LHCN-M2 (cell line): Measurements from ENCODE around the gene QRICH2. TPM values are rescaled to one million over a fixed set of nuclear protein-coding genes. Genes with fewer than 3 reads are reported as not detected.
"Not testable (repeated sequence)": the region's sequence is repeated elsewhere in the genome, so short reads cannot be mapped to it uniquely, and the experiment has no call there.

Experiments
- DNase-seq: peaks from one replicate; pipeline ENCODE4 v3.0.0-alpha.2; 2012; ENCODE audit warnings: low read depth
- polyA plus RNA-seq: library from polyadenylated mRNA; unstranded; fragments of >200 nt; gene quantifications from one replicate; pipeline ENCODE4 v1.2.1, GENCODE V29; 2012; ENCODE audit warnings: missing spikeins
- total RNA-seq: library from RNA; depleted of rRNA; stranded (reverse); fragments of >200 nt; gene quantifications from 2 replicates; pipeline ENCODE4 v1.2.3, GENCODE V29; 2014; rRNA removed

The QRICH2 gene, protein sequence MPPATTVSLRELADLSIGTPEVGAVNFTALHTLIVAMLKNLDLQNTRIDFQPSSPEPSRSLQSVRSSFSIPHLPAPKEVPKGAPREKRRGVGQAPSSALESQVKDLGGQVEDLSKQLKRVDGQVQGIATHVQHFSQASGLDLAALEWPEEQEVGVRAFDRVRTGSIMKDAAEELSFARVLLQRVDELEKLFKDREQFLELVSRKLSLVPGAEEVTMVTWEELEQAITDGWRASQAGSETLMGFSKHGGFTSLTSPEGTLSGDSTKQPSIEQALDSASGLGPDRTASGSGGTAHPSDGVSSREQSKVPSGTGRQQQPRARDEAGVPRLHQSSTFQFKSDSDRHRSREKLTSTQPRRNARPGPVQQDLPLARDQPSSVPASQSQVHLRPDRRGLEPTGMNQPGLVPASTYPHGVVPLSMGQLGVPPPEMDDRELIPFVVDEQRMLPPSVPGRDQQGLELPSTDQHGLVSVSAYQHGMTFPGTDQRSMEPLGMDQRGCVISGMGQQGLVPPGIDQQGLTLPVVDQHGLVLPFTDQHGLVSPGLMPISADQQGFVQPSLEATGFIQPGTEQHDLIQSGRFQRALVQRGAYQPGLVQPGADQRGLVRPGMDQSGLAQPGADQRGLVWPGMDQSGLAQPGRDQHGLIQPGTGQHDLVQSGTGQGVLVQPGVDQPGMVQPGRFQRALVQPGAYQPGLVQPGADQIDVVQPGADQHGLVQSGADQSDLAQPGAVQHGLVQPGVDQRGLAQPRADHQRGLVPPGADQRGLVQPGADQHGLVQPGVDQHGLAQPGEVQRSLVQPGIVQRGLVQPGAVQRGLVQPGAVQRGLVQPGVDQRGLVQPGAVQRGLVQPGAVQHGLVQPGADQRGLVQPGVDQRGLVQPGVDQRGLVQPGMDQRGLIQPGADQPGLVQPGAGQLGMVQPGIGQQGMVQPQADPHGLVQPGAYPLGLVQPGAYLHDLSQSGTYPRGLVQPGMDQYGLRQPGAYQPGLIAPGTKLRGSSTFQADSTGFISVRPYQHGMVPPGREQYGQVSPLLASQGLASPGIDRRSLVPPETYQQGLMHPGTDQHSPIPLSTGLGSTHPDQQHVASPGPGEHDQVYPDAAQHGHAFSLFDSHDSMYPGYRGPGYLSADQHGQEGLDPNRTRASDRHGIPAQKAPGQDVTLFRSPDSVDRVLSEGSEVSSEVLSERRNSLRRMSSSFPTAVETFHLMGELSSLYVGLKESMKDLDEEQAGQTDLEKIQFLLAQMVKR (N-terminal part only)
- 1.4 and 2.6 TPM in 2 replicates for total RNA-seq
- 0.57 TPM for polyA plus RNA-seq

GRCh38 chr17:76307966-76308338 lies at the start of gene QRICH2:
Gene QRICH2, minus strand, starts transcription at chr17:76308276. Its CDS starts 278 bp downstream, at chr17:76307998.
- no peak for DNase-seq

DNA sequence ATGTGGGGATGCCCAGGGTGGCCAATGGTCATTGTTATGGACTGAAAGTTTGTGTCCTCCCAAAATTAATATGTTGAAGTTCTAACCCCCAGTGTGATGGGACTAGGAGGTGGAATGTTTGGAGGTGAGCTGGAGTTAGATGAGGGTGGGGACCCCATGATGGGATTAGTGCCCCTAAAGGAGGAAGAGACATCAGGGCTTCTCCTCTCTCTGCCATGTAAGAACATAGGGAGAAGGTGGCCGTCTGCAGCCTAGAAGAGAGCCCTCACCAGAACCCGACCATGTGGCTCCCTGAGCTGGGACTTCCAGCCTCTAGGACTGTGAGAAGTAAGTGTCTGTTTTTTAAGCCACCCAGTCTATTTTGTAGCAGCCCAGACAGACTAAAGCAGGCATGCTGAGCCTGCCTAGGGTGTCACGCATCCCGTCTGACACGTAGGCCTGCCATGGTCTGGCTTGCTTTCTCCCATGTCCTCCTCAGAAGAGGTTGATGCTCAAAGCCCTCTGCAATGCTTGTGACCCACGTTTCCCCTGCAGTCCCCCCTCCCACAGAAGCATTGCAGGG lies 49.6 kb upstream of the QRICH2 start:
- DNase-seq: no peak

- DNase-seq: no peak
Observed at GRCh38 chr17:76356803-76357456, 48.9 kb upstream of the QRICH2 start.

DNA sequence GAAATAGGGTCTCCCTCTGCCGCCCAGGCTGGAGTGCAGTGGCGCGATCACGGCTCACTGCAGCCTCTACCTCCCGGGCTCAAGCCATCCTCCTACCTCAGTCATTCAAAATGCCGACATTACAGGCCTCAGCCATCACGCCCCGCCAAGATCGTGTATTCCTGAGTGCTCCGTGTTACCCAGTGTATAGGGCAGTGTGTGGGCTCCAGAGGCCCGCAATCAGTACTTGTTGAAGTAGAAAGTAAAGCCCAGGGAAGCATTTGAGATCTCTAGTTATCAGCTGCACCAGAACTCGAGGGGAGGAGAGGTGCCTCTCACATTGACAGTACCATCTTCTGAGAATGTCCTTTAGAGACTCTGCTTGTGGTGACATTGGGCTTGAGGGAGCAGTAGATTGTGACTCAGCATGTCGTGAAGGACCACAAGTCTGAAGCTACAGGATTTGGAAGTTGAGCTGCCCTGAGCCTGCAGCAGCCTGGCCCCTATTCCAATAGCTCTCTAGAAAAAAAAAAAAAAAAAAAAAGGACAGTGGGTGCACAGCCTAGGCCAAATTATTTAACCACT lies 46.8 kb upstream of the QRICH2 start:
- no peak for DNase-seq

GRCh38 chr17:76354317-76354729 lies 46.2 kb upstream of the QRICH2 start:
- no peak for DNase-seq

- DNase-seq: peak; percentile 91
Observed at GRCh38 chr17:76353599-76354316, 45.7 kb upstream of the QRICH2 start, which contains the start of gene PRPSAP1. Gene PRPSAP1, minus strand, starts transcription at chr17:76353916. Its CDS starts 213 bp downstream, at chr17:76353703.

GRCh38 chr17:76353004-76353598 lies 45.0 kb upstream of the QRICH2 start:
- no peak for DNase-seq

DNA sequence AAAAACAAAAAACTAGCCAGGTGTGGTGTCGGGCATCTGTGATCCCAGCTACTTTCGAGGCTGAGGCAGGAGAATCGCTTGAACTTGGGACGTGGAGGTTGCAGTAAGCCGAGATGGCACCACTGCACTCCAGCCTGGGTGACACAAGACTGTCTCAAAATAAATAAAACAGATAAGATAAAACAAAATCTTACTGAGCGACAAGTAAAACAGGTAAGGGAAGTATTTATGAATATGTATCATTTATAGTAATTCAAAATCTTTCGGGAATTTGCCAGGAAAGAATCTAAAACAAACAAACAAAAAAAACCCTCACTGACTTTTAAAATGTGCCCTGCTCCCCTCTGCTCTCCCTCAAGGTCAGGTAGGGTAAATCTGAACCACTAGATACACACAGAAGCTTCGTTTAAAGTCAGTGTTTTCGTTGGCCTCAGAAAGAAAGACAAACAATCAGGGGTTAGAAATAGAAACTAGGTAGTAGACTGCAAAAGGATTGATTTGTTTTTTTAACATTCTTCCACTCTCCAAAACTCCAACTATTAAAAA lies 43.5 kb upstream of the QRICH2 start:
- DNase-seq: no peak

- no peak for DNase-seq
Observed at GRCh38 chr17:76350463-76350862, 42.4 kb upstream of the QRICH2 start.

DNA sequence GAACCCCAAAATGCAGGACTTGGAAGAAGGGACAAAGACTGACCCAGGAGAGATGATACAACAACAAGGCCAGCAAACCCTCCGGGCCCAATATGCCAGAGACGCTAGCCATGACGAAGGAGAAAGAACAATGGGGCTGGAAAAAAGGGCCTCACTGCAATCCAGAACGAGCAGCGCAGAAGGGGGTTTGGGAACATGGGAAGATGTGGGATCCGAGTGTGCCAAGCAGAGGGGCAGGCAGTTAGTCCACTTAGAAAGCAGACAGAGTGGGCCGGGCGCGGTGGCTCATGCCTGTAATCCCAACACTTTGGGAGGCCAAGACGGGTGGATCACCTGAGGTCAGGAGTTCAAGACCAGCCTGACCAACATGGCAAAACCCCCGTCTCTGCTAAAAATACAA lies 38.9 kb upstream of the QRICH2 start:
- DNase-seq: not testable (repeated sequence)

DNA sequence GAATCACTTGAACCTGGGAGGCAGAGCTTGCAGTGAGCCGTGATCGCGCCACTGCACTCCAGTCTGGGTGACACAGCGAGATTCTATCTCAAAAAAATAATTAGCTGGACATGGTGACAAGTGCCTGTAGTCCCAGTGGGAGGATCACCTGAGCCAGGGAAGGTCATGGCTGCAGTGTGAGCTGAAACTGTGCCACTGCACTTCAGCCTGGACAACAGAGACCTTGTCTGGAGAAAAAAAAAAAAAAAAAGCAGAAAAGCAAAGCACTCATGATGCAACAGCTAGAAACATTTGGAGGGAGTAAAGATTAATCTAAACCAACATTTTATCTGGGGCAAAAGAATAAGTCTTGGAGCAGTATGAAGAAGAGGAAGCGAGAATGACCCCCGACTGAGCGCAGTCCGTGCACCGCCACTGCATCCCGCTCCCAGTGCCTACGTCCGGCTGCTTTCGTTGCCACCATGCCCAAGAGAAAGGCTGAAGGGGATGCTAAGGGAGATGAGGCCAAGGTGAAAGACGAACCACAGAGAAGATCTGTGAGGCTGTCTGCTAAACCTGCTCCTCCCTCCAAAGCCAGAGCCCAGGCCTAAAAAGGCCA lies 37.4 kb upstream of the QRICH2 start:
- no peak for DNase-seq

DNA sequence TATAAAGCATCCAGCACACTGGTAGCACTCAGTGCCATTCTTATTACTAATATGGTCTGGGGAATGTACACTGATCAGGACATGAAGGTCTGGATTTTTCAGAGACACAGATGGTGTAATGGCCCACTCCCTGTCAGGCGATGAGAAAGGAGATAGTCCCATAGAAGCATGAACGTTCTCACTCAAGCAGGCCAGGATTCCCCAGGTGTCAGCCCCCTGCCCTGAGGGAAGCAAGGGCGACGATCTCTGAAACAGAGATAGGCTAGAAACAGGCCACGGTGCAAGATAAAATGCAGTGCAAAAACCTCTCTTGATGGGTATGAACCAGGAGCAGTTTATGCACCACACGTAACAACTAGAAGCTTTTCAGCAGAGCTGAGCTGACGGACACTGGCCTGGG lies 35.0 kb upstream of the QRICH2 start:
- DNase-seq: no peak

DNA sequence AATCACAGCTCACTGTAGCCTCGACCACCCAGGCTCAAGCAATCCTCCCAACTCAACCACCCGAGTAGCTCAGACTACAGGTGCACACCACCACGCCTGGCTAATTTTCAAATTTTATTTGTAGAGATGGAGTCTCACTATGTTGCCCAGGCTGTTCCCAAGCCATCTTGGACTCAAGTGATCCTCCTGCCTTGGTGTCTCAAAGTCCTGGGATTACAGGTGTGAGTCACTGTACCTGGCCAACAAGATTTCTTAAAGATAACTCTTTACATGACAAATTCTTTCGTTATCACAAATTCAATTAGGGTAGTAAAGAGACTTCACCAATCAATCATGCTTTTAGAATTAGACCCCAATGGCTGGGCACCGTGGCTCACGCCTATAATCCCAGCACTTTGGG lies 33.2 kb upstream of the QRICH2 start:
- no peak for DNase-seq

- peak; percentile 92 for DNase-seq
Observed at GRCh38 chr17:76337413-76337777, 29.3 kb upstream of the QRICH2 start.

DNA sequence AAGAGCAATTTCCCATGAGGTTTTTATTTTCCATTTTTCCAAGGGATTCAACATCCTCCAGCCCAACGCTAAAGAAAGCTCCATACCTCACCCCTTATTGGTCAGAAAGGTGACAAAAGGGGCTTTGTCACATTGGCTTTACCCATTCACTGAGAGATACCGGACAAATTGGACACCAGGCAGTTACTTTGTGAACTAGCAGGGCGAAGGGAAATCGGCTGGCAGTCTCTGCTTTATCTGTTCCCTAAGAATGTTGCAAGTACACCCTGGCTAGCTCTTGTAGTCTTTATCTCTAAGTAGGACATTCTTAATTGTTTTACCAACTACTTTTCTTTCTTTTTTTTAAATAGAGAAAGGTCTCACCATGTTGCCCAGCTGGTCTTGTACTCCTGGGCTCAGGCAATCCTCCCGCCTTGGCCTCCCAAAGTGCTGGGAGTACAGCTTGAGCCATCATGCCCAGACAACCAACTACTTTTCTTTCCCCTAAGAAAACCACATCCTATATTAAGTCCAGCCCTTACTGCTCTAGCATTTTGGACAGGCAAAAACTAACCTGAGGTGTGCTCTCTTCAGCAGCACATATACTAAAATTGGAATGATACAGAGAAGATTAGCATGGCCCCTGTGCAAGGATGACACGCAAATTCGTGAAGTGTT lies 28.8 kb upstream of the QRICH2 start:
- peak; percentile 62 for DNase-seq

- DNase-seq: no peak
Observed at GRCh38 chr17:76335716-76336381, 27.8 kb upstream of the QRICH2 start.

DNA sequence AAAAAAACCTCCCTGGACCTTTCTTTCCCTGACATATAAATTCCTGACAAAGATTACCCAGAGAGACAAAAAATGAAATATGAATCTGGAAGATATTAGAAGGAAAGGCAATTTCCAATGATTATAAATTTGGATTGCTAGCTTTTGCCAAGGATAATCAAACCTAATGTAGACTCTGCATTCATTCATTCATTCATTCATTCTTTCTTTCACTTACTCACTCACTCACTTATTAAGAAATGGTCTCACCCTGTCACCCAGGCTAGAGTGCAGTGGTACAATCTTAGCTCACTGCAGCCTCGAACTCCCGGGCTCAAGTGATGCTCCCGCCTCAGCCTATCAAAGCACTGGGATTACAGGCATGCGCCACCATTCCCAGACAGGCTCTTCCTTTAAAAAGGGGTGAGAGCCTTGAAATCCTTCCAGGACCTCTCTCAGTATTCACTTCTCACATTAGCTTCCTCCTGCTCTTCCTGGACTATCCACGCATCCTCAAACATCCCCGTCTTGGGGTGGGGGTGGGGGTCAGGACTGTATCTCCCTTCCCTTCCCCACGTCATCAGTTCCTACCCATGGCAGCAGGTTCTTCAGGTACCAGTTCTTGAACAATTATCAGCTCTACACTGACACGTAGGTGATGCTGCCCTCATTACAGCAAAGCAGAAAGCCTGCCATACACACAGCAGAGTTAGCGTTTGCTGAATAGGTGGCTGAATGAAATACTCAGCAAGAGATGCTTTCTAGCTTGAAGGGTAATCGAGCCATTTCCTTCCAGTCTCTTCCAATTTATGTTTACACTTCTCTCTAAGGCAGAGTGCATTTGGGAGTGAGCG lies 25.8 kb upstream of the QRICH2 start:
- no peak for DNase-seq
